ENCODE results near the gene SBK2. TPM values are rescaled to one million over a fixed set of nuclear protein-coding genes. Genes with fewer than 3 reads are reported as not detected.

The SBK2 gene
- total and polyA plus RNA-seq, 4 donors: 0.31 TPM; not detected in 3

DNA sequence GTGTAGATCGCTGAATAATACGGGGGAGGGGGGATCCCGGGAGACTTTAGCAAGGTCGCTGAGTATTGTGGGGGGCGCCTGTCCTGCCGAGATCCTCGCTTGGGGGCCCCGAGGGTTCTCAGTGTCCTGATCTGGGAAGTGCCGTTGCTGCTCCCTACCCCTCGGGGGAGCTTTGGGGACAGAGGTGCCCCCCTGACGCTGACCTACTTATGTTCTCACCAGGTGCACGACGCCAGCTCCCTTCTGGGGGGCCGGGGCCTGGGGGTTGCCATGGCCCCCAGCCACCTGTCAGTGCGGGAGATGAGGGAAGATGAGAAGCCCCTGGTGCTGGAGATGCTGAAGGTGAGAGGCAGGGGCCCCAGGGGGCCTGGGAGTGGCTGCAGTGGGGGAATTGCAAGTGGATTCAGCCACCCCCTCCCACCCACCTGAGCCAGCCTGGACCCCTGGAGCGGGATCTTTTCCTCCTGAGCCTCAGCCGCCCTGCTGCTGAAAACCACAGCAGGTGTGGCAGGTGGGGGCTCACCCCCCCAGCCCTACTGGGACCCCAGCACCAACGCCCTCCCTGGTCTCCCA, 51.4 kb downstream of the SBK2 start:
- H3K4me1 ChIP-seq (ENCODE audit: control insufficient read depth in 5 of 5, insufficient read depth in 5 of 5, low read length in 5 of 5): peaks cover 4 to 41% (median 10%) of the 10 kb centered on the region in 5 donors
- H3K27me3 ChIP-seq (ENCODE audit: control insufficient read depth in 3 of 3, insufficient read depth in 3 of 3, low read length in 2 of 3): no peaks in the 10 kb centered on the region
- ATAC-seq (ENCODE audit: insufficient read depth, low FRiP score) (no peak), DNase-seq (no peak)
- H3K27ac ChIP-seq (ENCODE audit: low read depth in 1 of 2, low read length in 1 of 2): peak overlapping the region; percentile 77 to 81
- no peak overlapping the region for H3K9ac ChIP-seq (ENCODE audit: insufficient read depth in 1 of 2, low read length in 2 of 2)
- H3K9me3 ChIP-seq (ENCODE audit: control insufficient read depth in 4 of 4, insufficient read depth in 3 of 4, low read length in 3 of 4): no peaks in the 10 kb centered on the region
- peak overlapping the region; percentile 51 for H3K4me3 ChIP-seq
- H3K36me3 ChIP-seq (ENCODE audit: control insufficient read depth in 4 of 4, insufficient read depth in 4 of 4, low read length in 4 of 4): peaks cover 0 to 26% (median 1%) of the 10 kb centered on the region in 4 donors
- WGBS, 2 donors: 30% methylated on average over 18 of the region's 18 CpGs
- TF ChIP-seq, protein P1, sequence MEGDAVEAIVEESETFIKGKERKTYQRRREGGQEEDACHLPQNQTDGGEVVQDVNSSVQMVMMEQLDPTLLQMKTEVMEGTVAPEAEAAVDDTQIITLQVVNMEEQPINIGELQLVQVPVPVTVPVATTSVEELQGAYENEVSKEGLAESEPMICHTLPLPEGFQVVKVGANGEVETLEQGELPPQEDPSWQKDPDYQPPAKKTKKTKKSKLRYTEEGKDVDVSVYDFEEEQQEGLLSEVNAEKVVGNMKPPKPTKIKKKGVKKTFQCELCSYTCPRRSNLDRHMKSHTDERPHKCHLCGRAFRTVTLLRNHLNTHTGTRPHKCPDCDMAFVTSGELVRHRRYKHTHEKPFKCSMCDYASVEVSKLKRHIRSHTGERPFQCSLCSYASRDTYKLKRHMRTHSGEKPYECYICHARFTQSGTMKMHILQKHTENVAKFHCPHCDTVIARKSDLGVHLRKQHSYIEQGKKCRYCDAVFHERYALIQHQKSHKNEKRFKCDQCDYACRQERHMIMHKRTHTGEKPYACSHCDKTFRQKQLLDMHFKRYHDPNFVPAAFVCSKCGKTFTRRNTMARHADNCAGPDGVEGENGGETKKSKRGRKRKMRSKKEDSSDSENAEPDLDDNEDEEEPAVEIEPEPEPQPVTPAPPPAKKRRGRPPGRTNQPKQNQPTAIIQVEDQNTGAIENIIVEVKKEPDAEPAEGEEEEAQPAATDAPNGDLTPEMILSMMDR (IDR thresholded peaks at IDR 0.05; ENCODE audit: control extremely low read depth, extremely low read depth): no peak

DNA sequence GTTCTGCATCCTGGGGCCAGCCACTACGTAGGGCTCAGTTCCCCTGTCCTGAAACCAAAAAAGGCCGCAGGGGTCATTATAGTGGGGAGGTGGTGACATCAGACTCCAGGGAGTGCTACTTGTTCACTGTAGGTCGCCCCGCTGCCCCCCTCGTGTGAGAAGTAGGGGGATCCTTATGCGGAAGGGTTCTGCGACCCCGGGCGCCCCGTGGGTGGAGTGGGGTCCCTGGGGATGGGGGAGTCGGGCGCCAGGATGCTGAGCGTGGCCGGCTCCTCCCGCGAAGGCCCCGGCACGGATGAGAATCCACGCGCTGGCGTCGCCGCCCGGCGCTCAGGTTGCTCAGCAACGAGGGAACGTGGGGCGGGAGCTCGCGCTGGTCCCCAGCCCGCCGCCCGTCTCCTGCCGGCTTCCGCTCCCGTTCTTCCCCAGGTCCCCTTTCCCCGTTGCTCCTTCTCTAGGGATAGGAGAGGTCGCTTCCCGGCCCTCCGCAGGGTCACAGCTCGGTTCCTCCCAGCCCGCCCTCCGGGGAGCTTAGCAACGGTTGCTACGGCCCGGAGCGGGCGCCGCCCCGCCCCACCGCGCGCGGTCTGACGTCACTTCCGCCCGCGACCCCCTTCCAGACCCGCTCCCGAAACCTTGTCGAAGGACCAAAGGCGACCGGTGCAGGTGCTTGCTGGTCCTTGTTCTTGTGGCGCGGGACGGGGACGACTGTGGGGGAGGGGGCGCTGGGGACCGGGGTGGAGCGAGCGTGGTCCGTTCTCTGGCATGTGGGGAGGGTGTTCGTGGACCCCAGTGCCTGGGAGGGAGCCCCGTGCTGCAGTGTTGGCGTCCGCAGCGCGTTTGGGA, 52.1 kb downstream of the SBK2 start, which contains the start of gene NAT14:
TSS of gene NAT14 (plus strand) at position 596 of the 846 bp plus-strand sequence. CDS start 521 bp downstream, outside the sequence.
- H3K36me3 ChIP-seq (ENCODE audit: control insufficient read depth in 4 of 4, insufficient read depth in 4 of 4, low read length in 4 of 4): peaks cover 0 to 26% (median 1%) of the 10 kb centered on the region in 4 donors
- DNase-seq: peak; percentile 80 to 90 (median 84)
- peak within 1 kb of the TSS; percentile 77 to 81 for H3K27ac ChIP-seq (ENCODE audit: low read depth in 1 of 2, low read length in 1 of 2)
- no peak for ATAC-seq (ENCODE audit: insufficient read depth, low FRiP score)
- peak within 1 kb of the TSS; percentile 51 for H3K4me3 ChIP-seq
- WGBS, 2 donors: 2% methylated on average over 72 to 78 of the region's 78 CpGs
- peak within 1 kb of the TSS; percentile 25 to 28 for H3K9ac ChIP-seq (ENCODE audit: insufficient read depth in 1 of 2, low read length in 2 of 2)
- H3K9me3 ChIP-seq (ENCODE audit: control insufficient read depth in 4 of 4, insufficient read depth in 3 of 4, low read length in 3 of 4): no peaks in the 10 kb centered on the region
- TF ChIP-seq, protein P1 (IDR thresholded peaks at IDR 0.05; ENCODE audit: control extremely low read depth, extremely low read depth): no peak
- peaks cover 4 to 41% (median 10%) of the 10 kb centered on the region in 5 donors for H3K4me1 ChIP-seq (ENCODE audit: control insufficient read depth in 5 of 5, insufficient read depth in 5 of 5, low read length in 5 of 5)
- no peaks in the 10 kb centered on the region for H3K27me3 ChIP-seq (ENCODE audit: control insufficient read depth in 3 of 3, insufficient read depth in 3 of 3, low read length in 2 of 3)

DNA sequence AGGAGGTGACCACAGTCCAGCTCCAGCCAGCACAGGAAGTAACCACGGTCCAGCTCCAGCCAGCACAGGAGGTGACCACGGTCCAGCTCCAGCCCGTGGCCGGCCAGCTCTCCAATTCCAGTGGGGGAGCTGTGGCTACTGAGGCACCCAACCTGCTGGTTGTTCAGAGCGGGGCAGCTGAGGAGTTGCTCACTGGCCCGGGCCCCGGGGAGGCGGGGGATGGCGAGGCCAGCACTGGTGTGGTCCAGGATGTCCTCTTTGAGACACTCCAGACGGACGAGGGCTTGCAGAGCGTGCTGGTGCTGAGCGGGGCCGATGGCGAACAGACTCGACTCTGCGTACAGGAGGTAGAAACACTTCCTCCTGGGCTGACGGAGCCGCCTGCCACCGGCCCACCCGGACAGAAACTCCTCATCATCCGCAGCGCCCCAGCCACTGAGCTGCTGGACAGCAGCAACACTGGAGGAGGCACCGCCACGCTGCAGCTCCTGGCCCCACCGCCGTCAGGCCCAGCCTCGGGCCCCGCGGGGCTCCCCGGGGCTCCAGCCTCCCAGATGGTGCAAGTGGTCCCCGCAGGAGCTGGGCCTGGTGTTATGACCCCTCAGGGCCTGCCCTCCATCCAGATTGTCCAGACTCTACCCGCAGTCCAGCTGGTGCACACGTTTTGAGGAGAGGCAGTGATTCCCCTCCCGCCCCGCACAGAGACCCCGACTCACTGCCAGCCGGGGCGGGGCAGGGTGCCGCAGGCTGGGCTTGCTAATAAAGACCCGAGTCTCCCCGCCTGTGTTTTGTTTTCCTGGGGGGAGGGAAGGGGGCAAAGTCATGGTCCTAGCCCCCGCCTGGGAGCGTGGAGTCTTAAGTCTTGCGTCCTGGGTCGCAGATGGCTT, 53.0 kb downstream of the SBK2 start:
- no peak overlapping the region for H3K4me3 ChIP-seq
- peak overlapping the region in 1 of 2 donors; percentile 81 for H3K27ac ChIP-seq (ENCODE audit: low read depth in 1 of 2, low read length in 1 of 2)
- peaks cover 0 to 26% (median 1%) of the 10 kb centered on the region in 4 donors for H3K36me3 ChIP-seq (ENCODE audit: control insufficient read depth in 4 of 4, insufficient read depth in 4 of 4, low read length in 4 of 4)
- TF ChIP-seq, protein P1 (IDR thresholded peaks at IDR 0.05; ENCODE audit: control extremely low read depth, extremely low read depth): no peak
- DNase-seq (no peak), ATAC-seq (ENCODE audit: insufficient read depth, low FRiP score) (no peak)
- WGBS, 2 donors: 82 to 85% methylated on average over 46 of the region's 46 CpGs
- no peak overlapping the region for H3K9ac ChIP-seq (ENCODE audit: insufficient read depth in 1 of 2, low read length in 2 of 2)
- no peaks in the 10 kb centered on the region for H3K9me3 ChIP-seq (ENCODE audit: control insufficient read depth in 4 of 4, insufficient read depth in 3 of 4, low read length in 3 of 4)
- H3K27me3 ChIP-seq (ENCODE audit: control insufficient read depth in 3 of 3, insufficient read depth in 3 of 3, low read length in 2 of 3): no peaks in the 10 kb centered on the region
- H3K4me1 ChIP-seq (ENCODE audit: control insufficient read depth in 5 of 5, insufficient read depth in 5 of 5, low read length in 5 of 5): peaks cover 4 to 36% (median 10%) of the 10 kb centered on the region in 5 donors

Data from lung (tissue), 12 donors.